HG03097 (cell line): Measurements from ENCODE around the gene AVPR2.

Experiments
- ATAC-seq: cut with Tn5 transposase; IDR thresholded peaks from one replicate; pipeline ENCODE4 v1.9.1; 2021; ENCODE audit not compliant: unreplicated experiment, low FRiP score

The AVPR2 gene

GRCh38 chrX:153884590-153884989 is 19.9 kb upstream of the AVPR2 start:
- ATAC-seq, result no peak

- no peak for ATAC-seq
Observed at GRCh38 chrX:153885208-153885787, 19.2 kb upstream of the AVPR2 start.

GRCh38 chrX:153885968-153886903 is 18.2 kb upstream of the AVPR2 start, which contains the start of gene L1CAM:
TSS of gene L1CAM (minus strand) at chrX:153886173. CDS start at chrX:153875836, 10,337 bp downstream.
- no peak for ATAC-seq

GRCh38 chrX:153886915-153887314 is 17.6 kb upstream of the AVPR2 start:
- no peak for ATAC-seq

GRCh38 chrX:153887385-153887784 is 17.1 kb upstream of the AVPR2 start:
- no peak for ATAC-seq

GRCh38 chrX:153888344-153888743 is 16.1 kb upstream of the AVPR2 start:
- ATAC-seq, result no peak

GRCh38 chrX:153889123-153889522 is 15.3 kb upstream of the AVPR2 start:
- ATAC-seq, result no peak

GRCh38 chrX:153897899-153898298 is 6.6 kb upstream of the AVPR2 start:
- ATAC-seq, result no peak

GRCh38 chrX:153900831-153901752 is 3.4 kb upstream of the AVPR2 start:
- ATAC-seq, result no peak

- ATAC-seq, result no peak
Observed at GRCh38 chrX:153901753-153902140, 2.7 kb upstream of the AVPR2 start.

GRCh38 chrX:153902385-153902784 is 2.1 kb upstream of the AVPR2 start:
- ATAC-seq, result no peak

GRCh38 chrX:153903238-153903980 is 1.1 kb upstream of the AVPR2 start:
- no peak for ATAC-seq

GRCh38 chrX:153905481-153906095 is 1.1 kb downstream of the AVPR2 start:
- no peak for ATAC-seq

GRCh38 chrX:153906126-153906917 is 1.8 kb downstream of the AVPR2 start:
- ATAC-seq, result no peak

GRCh38 chrX:153907456-153907855 is 3.0 kb downstream of the AVPR2 start:
- no peak for ATAC-seq

GRCh38 chrX:153908219-153908860 is 3.9 kb downstream of the AVPR2 start:
- no peak for ATAC-seq

GRCh38 chrX:153909024-153909979 is 4.8 kb downstream of the AVPR2 start:
- ATAC-seq, result no peak
